Stomach (tissue), 4 donors: Measurements from ENCODE around the gene PRKCA.

Experiments
- EP300 ChIP-seq: sonication (generic); formaldehyde crosslinking; IDR thresholded peaks from one replicate; pipeline ENCODE4 v1.6.1; 2017; ENCODE audit warnings: antibody characterized with exemption
- TF ChIP-seq, protein P1 (sequence below), 7 experiments: fragments of 450-650 bp in 4 of 7; fragments of 200-600 bp in 3 of 7; sonication (generic) in 3 of 7; IDR thresholded peaks; one replicate each; pipeline ENCODE4 v1.5.1; 2016 to 2019; ENCODE audit warnings: antibody characterized with exemption in 7 of 7, control low read depth in 2 of 7, mild to moderate bottlenecking in 1 of 7

DNA sequence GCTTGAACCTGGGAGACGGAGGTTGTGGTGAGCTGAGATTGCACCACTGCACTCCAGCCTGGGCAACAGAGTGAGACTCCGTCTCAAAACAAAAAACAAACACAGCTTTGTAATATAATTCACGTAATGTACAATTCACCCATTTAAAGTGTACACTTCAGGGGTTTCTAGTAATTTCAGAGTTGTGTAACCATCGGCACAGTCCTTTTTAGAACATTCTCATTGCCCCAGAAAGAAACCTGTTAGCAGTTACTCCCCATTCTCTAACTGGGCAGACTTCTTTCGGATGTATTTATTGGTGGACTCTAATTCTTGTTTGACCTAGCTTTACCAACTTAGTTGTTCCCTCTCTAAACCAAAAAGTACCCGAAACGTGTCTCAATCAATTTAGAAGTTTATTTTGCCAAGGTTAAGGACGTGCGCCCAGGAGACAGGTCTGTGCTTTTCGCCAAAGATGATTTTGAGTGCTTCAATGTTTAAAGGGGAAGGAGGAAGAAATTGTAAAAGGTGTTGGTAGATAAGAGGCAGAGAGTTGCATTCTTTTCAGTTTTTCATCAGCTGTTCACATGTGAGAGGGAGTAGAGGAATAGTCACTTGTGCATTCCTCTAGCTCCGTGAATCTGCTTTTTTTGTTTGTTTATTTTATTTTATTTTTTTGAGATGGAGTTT lies 175.3 kb downstream of the PRKCA start:
- no peak for TF ChIP-seq EP300
- TF ChIP-seq, protein P1, sequence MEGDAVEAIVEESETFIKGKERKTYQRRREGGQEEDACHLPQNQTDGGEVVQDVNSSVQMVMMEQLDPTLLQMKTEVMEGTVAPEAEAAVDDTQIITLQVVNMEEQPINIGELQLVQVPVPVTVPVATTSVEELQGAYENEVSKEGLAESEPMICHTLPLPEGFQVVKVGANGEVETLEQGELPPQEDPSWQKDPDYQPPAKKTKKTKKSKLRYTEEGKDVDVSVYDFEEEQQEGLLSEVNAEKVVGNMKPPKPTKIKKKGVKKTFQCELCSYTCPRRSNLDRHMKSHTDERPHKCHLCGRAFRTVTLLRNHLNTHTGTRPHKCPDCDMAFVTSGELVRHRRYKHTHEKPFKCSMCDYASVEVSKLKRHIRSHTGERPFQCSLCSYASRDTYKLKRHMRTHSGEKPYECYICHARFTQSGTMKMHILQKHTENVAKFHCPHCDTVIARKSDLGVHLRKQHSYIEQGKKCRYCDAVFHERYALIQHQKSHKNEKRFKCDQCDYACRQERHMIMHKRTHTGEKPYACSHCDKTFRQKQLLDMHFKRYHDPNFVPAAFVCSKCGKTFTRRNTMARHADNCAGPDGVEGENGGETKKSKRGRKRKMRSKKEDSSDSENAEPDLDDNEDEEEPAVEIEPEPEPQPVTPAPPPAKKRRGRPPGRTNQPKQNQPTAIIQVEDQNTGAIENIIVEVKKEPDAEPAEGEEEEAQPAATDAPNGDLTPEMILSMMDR (IDR thresholded peaks at IDR 0.05): no peak
